OCI-LY7 (cell line): ENCODE data around the gene KIF16B. TPM values are rescaled to one million over a fixed set of nuclear protein-coding genes. Genes with fewer than 3 reads are reported as not detected.

ENCODE experiments used
- BruUV-seq: library from RNA; stranded (reverse); fragments of 400-500 nt; replicated peaks from 2 replicates; lab custom pipeline; 2021; lab: Mats Ljungman, UMichigan
- CTCF ChIA-PET: fragments of 300-600 bp; sonication (Branson Sonifier 250); formaldehyde crosslinking; loops from one replicate; lab custom pipeline; 2022; ENCODE audit warnings: antibody characterized with exemption; ENCODE audit not compliant: unreplicated experiment; lab: Charles Lee
- POLR2A ChIA-PET: fragments of 300-600 bp; sonication (Branson Sonifier 250); formaldehyde crosslinking; loops from one replicate; lab custom pipeline; 2022; ENCODE audit warnings: antibody characterized with exemption; lab: Charles Lee
- DNase-seq: peaks from one replicate; pipeline ENCODE4 v3.0.0-alpha.2; 2015; ENCODE audit warnings: low spot score
- H2AFZ ChIP-seq: fragments of 200-600 bp; sonication (generic), shearing (Covaris generic); 2 replicates; pipeline ENCODE4 v1.6.1; 2014; ENCODE audit warnings: mild to moderate bottlenecking, antibody characterized with exemption, low read length, moderate library complexity
- H3K27ac ChIP-seq: fragments of 200-600 bp; sonication (generic); 2 replicates; pipeline ENCODE4 v1.5.1; 2014; ENCODE audit warnings: mixed run types, low read depth, mild to moderate bottlenecking, moderate library complexity, low read length, inconsistent platforms; ENCODE audit not compliant: poor library complexity, severe bottlenecking
- H3K36me3 ChIP-seq: fragments of 200-600 bp; sonication (generic); 2 replicates; pipeline ENCODE4 v1.6.1; 2014; ENCODE audit warnings: mild to moderate bottlenecking, antibody characterized with exemption, low read length, moderate library complexity, mixed read lengths; ENCODE audit not compliant: insufficient read depth
- H3K4me1 ChIP-seq: fragments of 200-600 bp; sonication (generic); 2 replicates; pipeline ENCODE4 v1.5.1; 2014; ENCODE audit warnings: mild to moderate bottlenecking, low read length; ENCODE audit not compliant: insufficient read depth, poor library complexity, severe bottlenecking
- H3K4me2 ChIP-seq: fragments of 200-600 bp; sonication (generic); 2 replicates; pipeline ENCODE4 v1.6.1; 2014; ENCODE audit warnings: mild to moderate bottlenecking, low read length
- H3K4me3 ChIP-seq: fragments of 200-600 bp; sonication (generic); 2 replicates; pipeline ENCODE4 v1.5.1; 2014; ENCODE audit warnings: mild to moderate bottlenecking, low read depth, low read length; ENCODE audit not compliant: poor library complexity, severe bottlenecking
- H3K79me2 ChIP-seq: fragments of 200-600 bp; sonication (generic); 2 replicates; pipeline ENCODE4 v1.6.1; 2016; ENCODE audit warnings: low read depth, mild to moderate bottlenecking, low read length, moderate library complexity, mixed read lengths; ENCODE audit not compliant: insufficient read depth
- H3K9me2 ChIP-seq: fragments of 200-600 bp; sonication (generic); 2 replicates; pipeline ENCODE4 v1.6.1; 2016; ENCODE audit warnings: mild to moderate bottlenecking, low read length, mixed read lengths; ENCODE audit not compliant: insufficient read depth
- H3K9me3 ChIP-seq: fragments of 200-600 bp; sonication (generic); 2 replicates; pipeline ENCODE4 v1.6.1; 2014; ENCODE audit warnings: mild to moderate bottlenecking, mixed run types, low read length, mixed read lengths
- H4K20me1 ChIP-seq: fragments of 200-600 bp; sonication (generic); 2 replicates; pipeline ENCODE4 v1.6.1; 2014; ENCODE audit warnings: mild to moderate bottlenecking, antibody characterized with exemption, low read length, moderate library complexity, mixed read lengths; ENCODE audit not compliant: insufficient read depth
- EZH2phosphoT487 ChIP-seq: fragments of 200-600 bp; sonication (generic); IDR thresholded peaks from 2 replicates; pipeline ENCODE4 v1.6.1; 2018; ENCODE audit warnings: low read depth, borderline replicate concordance, mild to moderate bottlenecking, mixed run types, antibody characterized with exemption, low read length, moderate library complexity, mixed read lengths
- intact Hi-C: fragments of 100-400 bp; cut with micrococcal nuclease; formaldehyde crosslinking; loops from one replicate; pipeline ENCODE4 v1.10.0; 2022; ENCODE audit not compliant: unreplicated experiment
- total RNA-seq, 2 experiments: library from RNA; depleted of rRNA in 1 of 2; stranded (reverse); fragments of >200 nt in 1 of 2; shearing (Covaris generic) in 1 of 2; gene quantifications; 2 replicates each; pipeline ENCODE4 v1.2.3, GENCODE V29; 2014 to 2022
- TF ChIP-seq, protein P1 (sequence below): fragments of 200-600 bp; sonication (generic); conservative IDR thresholded peaks from 2 replicates; pipeline ENCODE4 v1.5.1; 2014; ENCODE audit warnings: mild to moderate bottlenecking, antibody characterized with exemption, low read length, moderate library complexity, mixed read lengths

KIF16B gene
- total RNA-seq, 2 experiments from 2014 or later = 6.2 to 11.2 TPM

DNA sequence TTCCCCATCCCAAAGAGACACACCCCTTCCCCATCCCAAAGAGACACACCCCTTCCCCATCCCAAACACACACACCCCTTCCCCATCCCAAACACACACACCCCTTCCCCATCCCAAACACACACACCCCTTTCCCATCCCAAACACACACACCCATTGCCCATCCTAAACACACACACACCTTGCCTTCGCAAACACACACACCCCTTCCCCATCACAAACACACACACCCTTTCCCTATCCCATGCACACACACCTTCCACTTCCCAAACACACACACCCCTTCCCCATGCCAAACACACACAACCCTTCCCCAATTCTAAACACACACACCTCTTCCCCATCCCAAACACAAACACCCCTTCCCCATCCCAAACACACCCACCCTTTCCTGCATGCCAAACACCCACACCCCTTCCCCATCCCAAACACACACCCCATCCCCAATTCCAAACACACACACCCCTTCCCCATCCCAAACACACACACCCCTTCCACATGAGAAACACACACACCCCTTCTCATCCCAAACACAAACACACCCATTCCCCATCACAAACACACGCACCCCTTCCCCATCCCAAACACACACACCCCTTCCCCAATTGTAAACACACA lies 315.3 kb downstream of the KIF16B start:
- TF ChIP-seq EZH2phosphoT487 = no peak
- TF ChIP-seq, protein P1, sequence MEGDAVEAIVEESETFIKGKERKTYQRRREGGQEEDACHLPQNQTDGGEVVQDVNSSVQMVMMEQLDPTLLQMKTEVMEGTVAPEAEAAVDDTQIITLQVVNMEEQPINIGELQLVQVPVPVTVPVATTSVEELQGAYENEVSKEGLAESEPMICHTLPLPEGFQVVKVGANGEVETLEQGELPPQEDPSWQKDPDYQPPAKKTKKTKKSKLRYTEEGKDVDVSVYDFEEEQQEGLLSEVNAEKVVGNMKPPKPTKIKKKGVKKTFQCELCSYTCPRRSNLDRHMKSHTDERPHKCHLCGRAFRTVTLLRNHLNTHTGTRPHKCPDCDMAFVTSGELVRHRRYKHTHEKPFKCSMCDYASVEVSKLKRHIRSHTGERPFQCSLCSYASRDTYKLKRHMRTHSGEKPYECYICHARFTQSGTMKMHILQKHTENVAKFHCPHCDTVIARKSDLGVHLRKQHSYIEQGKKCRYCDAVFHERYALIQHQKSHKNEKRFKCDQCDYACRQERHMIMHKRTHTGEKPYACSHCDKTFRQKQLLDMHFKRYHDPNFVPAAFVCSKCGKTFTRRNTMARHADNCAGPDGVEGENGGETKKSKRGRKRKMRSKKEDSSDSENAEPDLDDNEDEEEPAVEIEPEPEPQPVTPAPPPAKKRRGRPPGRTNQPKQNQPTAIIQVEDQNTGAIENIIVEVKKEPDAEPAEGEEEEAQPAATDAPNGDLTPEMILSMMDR = no peak
- POLR2A ChIA-PET = no interaction called here
- intact Hi-C loops = no loop called here
- H3K4me1 ChIP-seq = no peaks in the 10 kb centered on the region
- H3K27ac ChIP-seq = no peak overlapping the region
- H3K9me2 ChIP-seq = no peaks in the 10 kb centered on the region
- H2AFZ ChIP-seq = no peak overlapping the region
- H3K36me3 ChIP-seq = no peaks in the 10 kb centered on the region
- BruUV-seq = no TSS peak
- H3K9me3 ChIP-seq = no peaks in the 10 kb centered on the region
- no peaks in the 10 kb centered on the region for H3K79me2 ChIP-seq
- no peak overlapping the region for H3K4me2 ChIP-seq
- no peaks in the 10 kb centered on the region for H4K20me1 ChIP-seq
- no peak overlapping the region for H3K4me3 ChIP-seq
- DNase-seq = no peak
- CTCF ChIA-PET = no interaction called here

DNA sequence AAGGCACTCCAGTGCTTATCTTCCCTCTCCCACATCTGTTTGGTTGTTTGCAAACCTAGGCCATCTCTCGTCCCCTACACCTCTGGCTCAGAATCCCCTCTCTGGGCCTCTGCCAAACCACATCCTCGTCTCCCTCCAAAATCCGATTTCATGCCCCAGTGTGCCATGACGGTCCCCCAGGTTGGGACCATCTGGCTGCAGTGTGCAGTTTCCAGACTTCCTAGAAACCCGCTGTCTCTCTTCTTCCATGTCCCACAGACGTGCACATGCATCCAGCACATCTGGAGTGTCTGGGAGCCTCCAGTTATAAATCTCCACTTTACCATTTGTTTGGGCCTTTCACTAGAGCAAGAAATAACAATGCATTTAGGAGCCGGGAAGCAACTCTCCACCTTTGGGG lies 316.2 kb downstream of the KIF16B start:
- intact Hi-C loops = no loop called here
- no peak for DNase-seq
- H4K20me1 ChIP-seq = no peaks in the 10 kb centered on the region
- no peak overlapping the region for H2AFZ ChIP-seq
- CTCF ChIA-PET = no interaction called here
- no peaks in the 10 kb centered on the region for H3K79me2 ChIP-seq
- H3K4me1 ChIP-seq = no peaks in the 10 kb centered on the region
- H3K4me2 ChIP-seq = no peak overlapping the region
- no peak overlapping the region for H3K4me3 ChIP-seq
- H3K9me2 ChIP-seq = no peaks in the 10 kb centered on the region
- no peak overlapping the region for H3K27ac ChIP-seq
- H3K36me3 ChIP-seq = no peaks in the 10 kb centered on the region
- BruUV-seq = no TSS peak
- POLR2A ChIA-PET = no interaction called here
- no peaks in the 10 kb centered on the region for H3K9me3 ChIP-seq
- TF ChIP-seq, protein P1 = no peak
- TF ChIP-seq EZH2phosphoT487 = no peak

GRCh38 chr20:16246870-16247269 lies 326.4 kb downstream of the KIF16B start:
- Histone ChIP-seq H4K20me1 (no peaks in the 10 kb centered on the region), H3K4me2 (no peak overlapping the region), H3K36me3 (no peaks in the 10 kb centered on the region), H3K4me3 (no peak overlapping the region), H2AFZ (no peak overlapping the region), H3K9me2 (no peaks in the 10 kb centered on the region), H3K79me2 (no peaks in the 10 kb centered on the region), H3K4me1 (no peaks in the 10 kb centered on the region), H3K27ac (no peak overlapping the region), H3K9me3 (no peaks in the 10 kb centered on the region)
- no peak for DNase-seq
- TF ChIP-seq, protein P1 = no peak
- TF ChIP-seq EZH2phosphoT487 = no peak
- BruUV-seq = no TSS peak
- POLR2A ChIA-PET = interaction anchor here (0.5 to 1.1 kb wide), 3 partner anchors 13 to 593 kb away, joined by 3 read pairs; no protein-coding TSS in a partner anchor
- intact Hi-C loops = no loop called here
- CTCF ChIA-PET = no interaction called here
